Measurements from ENCODE around the gene ZBTB7A. TPM values are rescaled to one million over a fixed set of nuclear protein-coding genes. Genes with fewer than 3 reads are reported as not detected.

Gene ZBTB7A
- total RNA-seq, 1 donor, result 31.2 TPM

DNA sequence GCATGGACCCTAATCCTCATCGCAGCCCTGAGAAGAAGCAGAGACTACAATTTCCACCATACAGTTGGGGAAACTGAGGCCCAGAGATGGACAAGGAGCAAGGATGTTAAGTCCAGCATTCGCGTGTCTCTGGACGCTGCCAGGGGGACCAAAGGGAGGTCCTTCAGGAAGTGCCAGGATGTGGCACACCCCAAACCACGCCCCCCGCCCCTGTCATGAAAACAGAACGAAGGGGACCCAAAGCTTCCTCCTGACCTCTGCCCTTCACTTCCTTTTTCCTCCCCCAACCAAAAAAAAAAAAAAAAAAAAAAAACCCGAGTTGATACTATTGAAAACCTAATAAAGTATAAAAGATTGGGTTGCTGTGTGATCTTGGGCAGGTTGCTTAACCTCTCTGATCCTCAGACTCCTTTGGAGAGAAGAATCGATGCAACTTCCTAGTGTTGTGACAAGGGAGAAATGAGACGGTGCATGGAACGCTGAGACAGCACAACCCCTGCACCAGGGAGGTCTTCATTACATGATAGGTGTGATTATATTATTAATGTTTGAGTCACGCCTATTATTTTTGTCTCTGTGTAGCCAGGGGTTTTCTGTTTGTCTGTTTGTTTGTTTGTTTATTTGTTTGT is 2.7 kb upstream of the ZBTB7A start:
- peak in 1 of 3 donors; percentile 44 for DNase-seq (ENCODE audit: low read depth in 2 of 3, low spot score in 2 of 3)

DNA sequence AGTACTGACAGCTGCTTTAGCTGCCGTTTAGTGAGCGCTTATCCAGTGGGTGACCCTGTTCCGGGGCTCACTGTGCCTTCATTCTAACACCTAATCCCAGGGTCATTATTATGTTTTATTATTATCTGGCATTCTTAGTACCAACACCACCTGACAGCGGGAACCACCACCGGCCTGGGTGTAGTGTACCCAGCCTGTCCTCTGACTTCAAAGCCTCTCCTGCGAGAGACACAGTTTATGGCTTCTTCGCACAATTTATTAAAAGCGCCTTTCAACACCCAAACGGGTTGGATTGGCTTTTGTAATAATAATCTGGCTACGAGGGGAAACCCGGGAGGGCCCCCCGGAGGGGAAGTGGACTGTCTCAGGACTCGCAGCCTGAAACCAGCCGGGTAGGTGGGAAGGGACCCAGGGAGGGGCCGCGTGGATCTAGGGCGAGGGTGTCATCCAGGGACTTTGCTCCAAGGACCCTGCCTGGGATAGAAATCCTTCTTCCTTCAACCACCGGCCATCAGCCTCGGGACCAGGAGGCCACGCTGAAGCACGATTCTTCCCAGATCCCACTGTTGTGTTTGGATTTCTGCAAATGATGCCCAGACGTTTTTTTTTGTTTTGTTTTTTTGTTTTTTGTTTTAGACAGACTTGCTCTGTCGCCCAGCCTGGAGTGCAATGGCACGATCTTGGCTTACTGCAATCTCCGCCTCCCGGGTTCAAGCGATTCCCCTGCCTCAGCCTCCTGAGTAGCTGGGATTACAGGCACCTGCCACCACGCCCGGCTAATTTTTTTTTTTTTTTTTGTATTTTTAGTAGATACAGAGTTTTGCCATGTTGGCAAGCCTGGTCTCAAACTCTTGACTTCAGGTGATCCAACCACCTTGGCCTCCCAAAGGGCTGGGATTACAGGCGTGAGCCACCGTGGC is 1.6 kb upstream of the ZBTB7A start:
- no peak for DNase-seq (ENCODE audit: low read depth in 2 of 3, low spot score in 2 of 3)

DNA sequence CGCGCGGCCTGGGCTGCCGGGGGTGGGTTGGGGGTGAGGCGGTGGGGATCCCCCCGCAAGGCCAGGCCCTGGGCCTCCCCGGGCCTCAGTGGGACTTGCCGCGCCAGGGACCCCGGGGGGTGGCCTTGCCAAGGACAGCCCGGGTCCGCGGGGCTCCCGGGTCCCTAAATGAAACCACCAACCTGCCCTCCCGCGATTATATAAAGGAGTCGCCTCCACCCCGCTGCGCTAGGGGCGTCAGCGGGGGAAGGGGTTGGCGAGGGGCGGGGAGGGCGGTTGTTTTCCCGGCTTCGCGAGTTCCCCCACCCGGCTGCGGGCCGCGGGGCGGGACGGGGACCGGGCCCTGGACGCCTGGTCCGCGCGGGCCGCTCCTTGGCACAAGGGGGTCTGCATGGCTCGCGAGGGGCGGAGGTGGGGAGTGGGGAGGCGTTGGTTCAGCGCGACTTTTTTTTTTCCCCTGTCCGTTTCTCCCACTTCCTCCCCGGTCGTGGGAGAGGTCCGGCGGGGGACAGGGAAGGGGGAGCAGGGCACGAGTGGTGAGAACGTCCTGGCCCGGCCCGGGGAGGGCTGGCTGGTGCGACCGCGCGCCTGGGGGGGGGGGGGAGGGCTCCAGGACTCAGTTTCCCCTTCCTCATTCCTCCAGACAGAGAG is 822 bp upstream of the ZBTB7A start:
- DNase-seq (ENCODE audit: low read depth in 2 of 3, low spot score in 2 of 3), result peak in 2 of 3 donors; percentile 68 to 76

DNA sequence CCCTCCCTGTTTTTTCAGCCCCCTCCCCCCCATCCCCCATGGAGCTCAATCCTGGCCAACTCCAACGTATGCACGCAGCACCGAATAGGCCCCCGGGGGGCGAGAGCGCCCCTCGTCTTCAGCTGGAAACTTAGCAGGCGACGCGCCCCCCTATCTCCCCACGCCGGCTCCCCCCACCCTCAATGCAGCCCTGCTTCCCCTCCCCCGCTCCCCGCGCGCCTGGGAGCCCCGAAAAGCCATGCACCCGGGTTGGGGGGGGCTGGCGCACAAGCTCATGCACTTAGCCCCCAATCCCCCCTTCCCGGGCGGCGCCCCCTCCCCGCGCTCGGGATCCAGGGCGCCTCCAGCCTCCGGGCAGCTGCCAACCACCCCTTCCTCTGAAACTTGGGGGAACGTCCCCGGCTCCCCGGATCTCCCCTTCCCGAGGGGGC is 508 bp downstream of the ZBTB7A start:
- no peak for DNase-seq (ENCODE audit: low read depth in 2 of 3, low spot score in 2 of 3)

DNA sequence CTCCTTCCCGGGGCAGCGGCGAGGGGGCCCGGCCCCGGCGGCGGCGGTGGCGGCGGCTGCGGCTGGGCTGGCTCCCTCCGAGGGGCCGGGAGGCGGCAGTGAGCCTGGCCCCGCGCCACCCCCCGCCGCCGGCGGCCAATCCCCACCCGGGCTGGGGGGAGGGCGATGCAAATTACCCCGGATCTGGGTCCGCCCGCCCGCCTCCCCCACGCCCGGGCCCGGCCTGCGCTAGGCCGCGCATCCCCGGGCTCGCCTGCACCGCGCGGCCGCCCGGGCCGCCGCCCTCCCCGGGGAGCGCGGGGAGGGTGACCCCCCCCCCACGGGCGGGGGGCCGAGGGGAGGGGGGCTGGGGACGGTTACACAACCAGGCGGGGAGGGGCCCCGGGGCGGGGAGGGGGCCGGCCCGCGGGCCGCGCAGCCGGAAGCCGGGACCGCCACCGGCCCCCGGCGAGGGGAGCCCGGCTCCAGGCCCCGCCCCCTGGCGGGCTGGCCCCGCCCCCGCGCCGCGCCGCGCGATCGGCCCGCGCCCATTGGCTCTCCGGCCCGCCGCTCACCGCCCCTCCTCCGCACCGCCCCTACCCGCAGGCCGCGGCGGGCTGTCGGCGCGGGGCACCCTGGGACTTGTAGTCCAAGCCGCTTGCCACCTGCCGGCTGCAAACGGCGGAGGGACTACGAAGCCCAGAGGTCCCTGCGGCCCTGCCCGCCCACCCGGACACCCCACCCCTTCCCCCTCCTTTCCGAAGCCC is 1.1 kb downstream of the ZBTB7A start:
- DNase-seq (ENCODE audit: low read depth in 2 of 3, low spot score in 2 of 3), result peak; percentile 86 to 97 (median 96)

DNA sequence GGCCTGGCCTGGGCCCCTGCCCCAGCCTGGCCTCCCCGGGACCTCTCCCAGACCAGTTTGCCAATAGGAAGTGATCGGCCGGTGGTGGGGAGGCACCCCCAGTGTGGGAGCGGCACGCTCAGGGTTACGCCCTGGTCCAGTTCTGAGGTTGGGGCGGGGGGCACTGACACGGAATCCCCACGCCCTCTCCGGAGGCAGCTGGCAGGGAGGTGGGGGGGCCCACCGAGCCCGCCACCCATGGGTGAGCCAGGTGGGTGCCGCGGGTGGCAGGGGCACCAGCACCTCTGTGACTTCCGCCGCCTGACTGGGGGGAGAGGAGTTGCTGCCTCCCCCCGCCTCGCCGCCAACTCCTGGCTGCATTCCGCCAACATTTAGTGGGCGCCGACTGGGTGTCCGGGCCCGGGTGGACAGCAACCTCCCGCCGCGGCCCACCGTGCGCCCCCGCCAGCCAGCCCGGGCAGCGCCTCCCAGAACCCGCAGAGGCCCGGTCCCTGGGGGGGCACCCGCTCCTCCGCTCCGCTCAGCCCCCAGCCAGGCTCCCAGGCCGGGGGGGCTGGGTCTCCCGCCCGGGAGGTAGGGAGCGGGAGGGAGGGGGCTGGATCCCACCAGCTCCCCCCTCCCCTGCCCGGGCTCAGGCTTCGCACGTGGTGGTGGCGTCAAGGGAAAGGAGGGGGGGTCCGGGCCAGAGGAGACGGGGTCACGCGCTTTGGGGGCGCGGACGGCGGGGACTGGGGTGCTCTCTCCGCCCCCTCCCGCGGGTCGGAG is 2.0 kb downstream of the ZBTB7A start:
- DNase-seq (ENCODE audit: low read depth in 2 of 3, low spot score in 2 of 3), result peak in 2 of 3 donors; percentile 61 to 65

DNA sequence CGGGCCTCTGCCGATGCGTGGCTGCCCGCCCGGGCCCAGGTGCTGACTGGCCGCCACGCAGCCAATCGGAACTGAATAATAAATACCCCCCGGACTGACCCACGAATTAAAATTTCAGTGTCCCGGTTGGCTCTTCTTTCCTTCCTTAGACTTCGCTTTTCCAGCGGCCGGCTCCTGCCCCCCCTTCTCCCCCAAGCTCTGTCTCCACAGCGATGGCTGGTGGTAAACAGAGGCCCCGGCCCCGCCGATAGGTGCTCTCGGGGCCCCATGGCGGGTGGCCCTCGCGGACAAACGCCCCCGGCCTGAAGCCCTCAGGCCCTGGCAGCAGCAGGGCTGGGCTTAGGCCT is 2.6 kb downstream of the ZBTB7A start:
- no peak for DNase-seq (ENCODE audit: low read depth in 2 of 3, low spot score in 2 of 3)

DNA sequence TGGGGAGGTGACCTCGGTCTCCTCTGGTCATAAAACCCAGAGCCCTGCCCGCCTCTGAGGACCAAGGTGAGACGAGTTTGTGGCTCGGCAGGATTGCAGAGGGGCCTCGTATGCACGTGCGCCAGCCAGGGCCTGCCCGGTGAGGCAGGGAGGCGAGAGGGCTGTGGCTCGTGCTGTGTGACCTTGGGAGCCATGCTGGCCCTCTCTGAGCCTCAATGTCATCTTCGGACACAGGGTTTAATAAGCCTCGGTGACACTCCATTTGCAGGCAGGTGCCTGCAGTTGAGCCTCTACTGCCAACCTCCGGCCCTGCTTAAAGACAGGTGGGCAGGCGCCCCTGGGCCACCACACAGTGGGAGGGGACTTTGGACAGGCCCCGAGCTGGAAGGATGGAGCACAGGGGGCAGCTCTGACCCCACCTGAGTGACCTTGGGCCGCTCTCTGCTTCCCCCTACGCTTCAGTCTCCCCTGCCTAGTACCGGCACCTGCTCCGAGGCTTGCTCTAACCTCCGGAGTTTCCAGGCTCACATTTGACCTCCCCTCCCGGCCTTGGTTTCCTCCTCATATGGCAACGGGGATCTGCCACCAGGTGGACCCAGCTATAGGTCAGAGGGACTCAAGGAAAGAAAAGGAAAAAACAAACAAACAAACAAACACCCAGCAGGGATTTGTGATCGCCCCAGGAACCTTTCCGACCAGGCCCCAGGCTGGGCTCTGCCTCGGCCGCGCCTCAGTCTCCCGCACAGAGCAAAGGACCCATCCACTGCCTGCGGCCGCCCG is 3.1 kb downstream of the ZBTB7A start:
- DNase-seq (ENCODE audit: low read depth in 2 of 3, low spot score in 2 of 3), result no peak

DNA sequence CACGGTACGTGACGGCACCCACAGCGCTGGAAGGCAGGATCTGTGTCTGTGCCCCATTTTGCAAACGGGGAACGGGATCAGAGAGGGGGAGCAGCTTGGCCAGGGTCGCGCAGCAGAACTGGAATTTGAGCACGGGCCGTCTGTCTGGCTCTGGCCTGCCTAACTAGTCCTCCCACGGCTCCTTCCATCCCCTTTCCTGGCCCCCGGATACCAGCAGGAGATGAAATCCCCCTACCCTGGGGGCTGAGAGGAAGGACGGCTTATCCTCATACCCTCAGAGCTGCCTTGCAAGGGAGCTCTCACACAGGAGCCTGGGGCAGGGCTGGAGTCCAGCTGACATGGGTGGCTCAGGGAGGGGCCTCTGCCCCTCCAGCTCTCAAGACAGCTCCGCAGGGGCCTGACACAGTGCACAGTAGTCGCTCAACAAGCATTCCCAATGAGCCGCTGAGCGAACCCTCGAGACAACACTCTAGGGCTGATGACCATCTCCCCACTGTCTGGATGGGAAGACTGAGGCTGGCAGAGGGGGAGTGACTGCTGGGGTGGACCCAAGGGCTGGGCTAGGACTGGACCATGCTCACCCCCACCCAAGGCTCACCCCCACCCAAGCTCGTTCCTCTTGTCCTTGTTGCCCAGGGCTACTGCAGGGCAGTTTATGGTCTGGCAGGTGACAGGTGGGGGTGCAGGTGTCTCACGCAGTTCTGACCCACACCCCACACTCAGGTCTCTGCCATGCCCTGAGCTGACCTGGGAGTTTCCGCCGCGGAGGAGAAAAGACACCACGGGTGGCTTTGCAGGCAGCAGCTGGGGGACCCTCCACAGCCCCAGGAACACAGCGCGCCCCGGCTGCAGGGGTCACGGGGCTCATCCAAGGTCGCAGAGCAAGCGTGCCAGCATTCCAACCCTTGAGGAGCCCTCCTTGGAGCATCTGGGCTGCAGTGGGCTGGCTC is 4.0 kb downstream of the ZBTB7A start:
- DNase-seq (ENCODE audit: low read depth in 2 of 3, low spot score in 2 of 3), result no peak

DNA sequence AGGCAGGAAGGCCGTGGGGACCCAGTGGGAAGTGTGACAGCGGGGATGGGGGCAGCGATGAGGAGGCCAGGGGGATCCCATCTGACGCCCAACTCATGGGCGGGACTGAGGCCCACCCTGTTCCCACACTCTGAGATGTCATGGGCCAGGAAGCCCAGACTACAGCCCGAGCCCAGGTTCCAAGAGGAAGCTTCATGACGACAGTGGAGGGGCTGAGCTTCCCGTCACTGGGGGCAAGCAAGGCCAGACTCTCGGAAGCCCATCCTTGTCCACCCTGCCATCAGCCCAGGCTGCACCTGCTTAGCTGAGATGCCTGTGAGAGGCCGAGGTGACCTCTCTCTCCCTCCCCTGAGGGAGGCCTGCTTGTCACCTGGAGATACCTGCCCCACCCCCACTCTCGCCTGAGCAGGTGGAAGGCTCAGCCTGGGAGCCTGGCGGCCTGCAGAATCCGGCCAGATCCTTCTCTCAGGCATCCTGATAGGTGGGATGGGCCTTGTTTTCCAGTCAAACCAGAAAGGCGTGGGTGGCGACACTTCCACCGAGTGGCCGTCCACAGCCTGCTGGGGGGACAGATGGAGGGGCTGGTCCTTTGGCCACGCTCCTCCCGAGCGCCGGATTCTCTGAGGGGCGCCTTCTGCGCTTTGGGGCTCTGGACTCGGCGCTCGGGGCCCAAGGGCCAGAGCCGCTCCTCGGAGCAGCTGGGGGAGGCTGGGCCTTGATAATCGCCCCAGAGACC is 4.8 kb downstream of the ZBTB7A start:
- DNase-seq (ENCODE audit: low read depth in 2 of 3, low spot score in 2 of 3), result no peak

DNA sequence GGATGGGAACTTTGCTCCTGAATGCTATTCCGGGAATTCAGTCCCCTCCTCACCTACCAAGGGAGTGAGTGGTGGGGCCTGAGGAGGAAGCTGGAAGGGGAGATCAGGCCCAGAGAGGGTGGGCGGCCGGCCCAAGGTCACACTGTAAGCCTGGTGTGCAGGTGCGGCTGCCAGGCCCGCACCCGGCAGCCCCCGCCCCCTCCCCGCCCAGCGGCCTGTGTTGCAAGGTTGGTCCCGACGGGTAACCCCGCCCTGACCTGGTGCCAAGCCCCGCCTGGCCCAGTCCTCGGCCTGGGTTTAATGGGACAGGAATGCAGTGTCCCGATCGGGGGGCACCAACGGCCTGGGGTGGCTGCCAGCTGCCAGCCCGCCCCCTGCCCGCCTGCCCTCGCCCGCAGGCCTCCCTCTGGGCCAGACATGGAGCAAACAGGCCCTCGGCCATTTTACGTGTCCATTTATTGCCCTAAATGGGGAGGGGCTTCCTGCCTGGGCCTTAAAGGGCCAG is 5.5 kb downstream of the ZBTB7A start:
- no peak for DNase-seq (ENCODE audit: low read depth in 2 of 3, low spot score in 2 of 3)

DNA sequence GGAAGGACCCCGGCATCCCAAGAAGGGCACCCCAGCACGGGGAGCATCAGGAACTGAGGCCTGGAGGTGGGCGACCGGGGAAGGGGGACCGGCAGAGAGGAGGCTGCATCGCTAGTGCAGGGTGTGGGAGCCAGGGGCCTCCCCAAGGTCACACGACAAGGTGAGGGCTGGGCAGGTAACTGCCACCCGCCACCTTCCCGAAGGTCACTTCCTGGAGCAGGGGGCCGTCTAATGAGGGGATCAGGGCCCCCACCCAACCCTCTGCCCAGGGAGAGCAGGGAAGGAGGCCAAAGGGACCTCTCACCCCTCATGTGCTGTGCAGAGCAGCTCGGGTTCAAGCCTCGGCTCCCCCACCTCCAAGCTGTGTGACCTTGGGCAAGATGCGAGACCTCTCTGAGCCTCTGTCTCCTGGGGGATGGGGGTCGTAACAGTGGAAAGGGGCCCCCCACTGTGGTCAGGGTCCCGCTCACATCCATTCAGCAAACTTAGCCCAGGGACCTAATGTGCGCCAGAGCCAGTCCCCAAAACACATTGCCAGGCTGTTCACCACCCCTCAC is 6.0 kb downstream of the ZBTB7A start:
- DNase-seq (ENCODE audit: low read depth in 2 of 3, low spot score in 2 of 3), result no peak

DNA sequence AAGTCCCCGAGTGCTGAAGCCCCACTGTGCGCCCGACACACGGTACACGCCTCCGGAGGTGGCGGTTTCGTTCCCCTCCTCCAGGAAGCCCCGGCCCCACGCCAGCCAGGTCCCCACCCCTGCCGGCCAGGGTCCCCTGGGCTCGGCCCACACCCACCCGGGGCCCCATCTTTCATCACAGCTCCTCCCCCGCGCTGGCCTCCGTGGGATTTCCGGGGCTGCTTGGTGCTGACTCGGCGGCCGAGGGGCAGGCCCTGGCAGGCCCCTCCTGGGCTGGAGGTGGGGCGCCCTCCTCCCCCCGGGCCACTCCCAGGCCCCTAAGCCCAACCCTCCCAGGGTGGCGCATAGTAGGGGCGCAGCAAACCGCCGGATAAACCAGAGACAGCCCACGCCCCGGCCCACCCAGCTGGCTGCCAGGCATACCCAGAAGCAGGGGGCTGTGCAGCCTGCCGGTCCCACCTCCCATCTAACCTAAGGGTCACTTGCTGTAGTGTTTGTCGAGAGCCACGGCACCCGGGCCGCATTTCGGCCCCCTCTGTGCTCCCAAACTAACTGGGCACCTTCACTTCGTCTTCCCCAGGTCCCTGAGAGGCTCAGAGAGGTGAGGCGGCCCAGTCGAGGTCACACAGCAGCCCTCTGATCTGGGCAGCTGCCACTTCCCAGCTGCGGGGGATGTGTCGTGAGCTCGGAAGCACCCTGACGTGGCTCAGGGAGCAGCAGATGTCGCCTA is 6.6 kb downstream of the ZBTB7A start:
- no peak for DNase-seq (ENCODE audit: low read depth in 2 of 3, low spot score in 2 of 3)

DNA sequence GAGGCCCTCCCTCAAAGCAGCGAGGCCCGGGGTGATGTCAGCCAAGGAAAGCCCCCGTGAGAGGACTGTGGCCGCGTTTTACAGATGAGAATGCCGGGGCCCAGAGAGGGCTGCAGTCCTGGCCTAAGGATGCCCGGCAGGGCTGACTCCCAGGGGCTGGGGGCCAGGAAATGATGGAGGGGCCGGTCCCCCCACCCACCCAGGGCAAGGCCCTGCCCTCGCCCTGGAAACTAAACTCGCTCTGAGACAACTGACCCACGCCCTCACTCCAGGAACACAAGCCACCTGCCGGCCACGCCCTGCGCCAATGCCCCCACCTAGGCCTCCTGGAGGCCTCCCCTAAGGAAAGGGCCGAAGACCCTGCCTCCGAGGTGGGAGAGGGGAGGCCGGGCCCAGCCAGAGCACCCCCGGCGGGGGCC is 7.2 kb downstream of the ZBTB7A start:
- DNase-seq (ENCODE audit: low read depth in 2 of 3, low spot score in 2 of 3), result no peak

DNA sequence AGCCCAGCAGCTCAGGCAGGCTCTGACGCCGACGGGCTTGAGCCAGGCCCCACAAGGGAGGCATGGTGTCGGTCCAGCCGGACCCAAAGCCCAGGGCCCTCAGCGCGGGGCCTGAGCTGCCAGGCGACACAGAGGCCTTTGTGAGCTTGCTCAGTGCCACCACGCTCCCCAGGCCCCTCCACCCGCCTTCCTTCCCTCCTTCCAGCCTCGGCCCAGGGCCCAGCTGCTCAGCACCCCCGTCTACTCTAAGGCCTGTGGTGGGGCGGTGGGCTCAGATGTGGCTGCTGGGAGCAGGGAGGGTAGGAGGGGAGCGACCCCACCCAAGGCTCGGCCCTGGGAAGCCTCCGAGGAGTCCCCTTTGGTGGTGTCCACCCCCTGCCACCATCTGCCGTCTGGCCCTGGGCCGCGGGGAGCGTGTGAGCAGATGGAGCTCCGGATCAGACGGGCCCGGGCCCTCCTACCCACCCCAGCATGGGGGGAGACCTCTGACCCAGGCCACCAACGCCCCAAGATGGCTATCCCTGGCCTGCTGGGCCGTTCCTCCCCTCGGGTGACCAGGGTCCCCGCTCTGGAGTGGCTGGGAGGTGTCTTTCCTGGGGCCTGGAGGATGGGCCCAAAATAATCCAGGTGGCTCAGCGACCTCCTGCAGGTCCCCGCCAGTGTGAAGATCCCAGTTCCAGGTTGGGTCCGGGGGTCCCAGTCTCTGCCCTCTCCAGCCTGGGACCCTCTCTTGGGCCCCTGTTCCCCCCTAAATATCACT is 7.8 kb downstream of the ZBTB7A start:
- no peak for DNase-seq (ENCODE audit: low read depth in 2 of 3, low spot score in 2 of 3)
